ENCODE results near the gene ATP5F1E. TPM values are rescaled to one million over a fixed set of nuclear protein-coding genes. Genes with fewer than 3 reads are reported as not detected.

Gene ATP5F1E
- total RNA-seq, 1 experiment from 2014 or later, result 41.1 TPM

- Mint-ChIP-seq H3K36me3 (peaks cover 29% of the 10 kb centered on the region), H3K4me1 (no peaks in the 10 kb centered on the region), H3K27ac (no peak overlapping the region), H3K4me3 (no peak overlapping the region), H3K27me3 (ENCODE audit: low read depth) (no peaks in the 10 kb centered on the region), H3K9me3 (no peaks in the 10 kb centered on the region)
- ATAC-seq (no peak), DNase-seq (ENCODE audit: low spot score) (no peak)
- ChIA-PET POLR2A (no interaction called here), CTCF (interaction anchor here (1.0 kb wide), 1 partner anchor 14 kb away, joined by 3 read pairs; no protein-coding TSS in a partner anchor)
- TF ChIP-seq TCF7 (CRISPR knock-in tag; IDR thresholded peaks at IDR 0.05; ENCODE audit: low read depth), result no peak
- TF ChIP-seq IRF2 (CRISPR knock-in tag; IDR thresholded peaks at IDR 0.05; ENCODE audit: borderline replicate concordance, low read depth), result no peak
- TF ChIP-seq ZNF512 (CRISPR knock-in tag; IDR thresholded peaks at IDR 0.05; ENCODE audit: borderline replicate concordance), result no peak
- TF ChIP-seq EMX1 (CRISPR knock-in tag; IDR thresholded peaks at IDR 0.05), result no peak
- no peak for TF ChIP-seq E2F4 (CRISPR knock-in tag; IDR thresholded peaks at IDR 0.05; ENCODE audit: borderline replicate concordance, low read depth)
- TF ChIP-seq ZNF281 (CRISPR knock-in tag; IDR thresholded peaks at IDR 0.05), result no peak
- TF ChIP-seq ZNF425 (CRISPR knock-in tag; conservative IDR thresholded peaks at IDR 0.05), result no peak
- TF ChIP-seq USF1 (CRISPR knock-in tag; IDR thresholded peaks at IDR 0.05), result no peak
- TF ChIP-seq TP53 (CRISPR knock-in tag; IDR thresholded peaks at IDR 0.05), result no peak
- no peak for TF ChIP-seq CDX4 (CRISPR knock-in tag; IDR thresholded peaks at IDR 0.05; ENCODE audit: borderline replicate concordance)
- TF ChIP-seq NR2C2 (CRISPR knock-in tag; IDR thresholded peaks at IDR 0.05), result no peak
- TF ChIP-seq HMGXB4 (CRISPR knock-in tag; IDR thresholded peaks at IDR 0.05), result no peak
- TF ChIP-seq CREB1 (CRISPR knock-in tag; IDR thresholded peaks at IDR 0.05), result no peak
- no peak for TF ChIP-seq ETV6 (CRISPR knock-in tag; IDR thresholded peaks at IDR 0.05)
- no peak for TF ChIP-seq FOXP1 (CRISPR knock-in tag; IDR thresholded peaks at IDR 0.05; ENCODE audit: borderline replicate concordance)
- no peak for TF ChIP-seq ZNF396 (CRISPR knock-in tag; IDR thresholded peaks at IDR 0.05; ENCODE audit: borderline replicate concordance)
- TF ChIP-seq ATF2 (CRISPR knock-in tag; IDR thresholded peaks at IDR 0.05; ENCODE audit: borderline replicate concordance, low read depth), result no peak
- TF ChIP-seq ATF3 (CRISPR knock-in tag; conservative IDR thresholded peaks at IDR 0.05), result no peak
- TF ChIP-seq JAZF1 (CRISPR knock-in tag; IDR thresholded peaks at IDR 0.05), result no peak
These were observed 33.5 kb downstream of the ATP5F1E start for GRCh38 chr20:58998656-58999055.
